ENCODE results near the gene CNGA3.

The CNGA3 gene

DNA sequence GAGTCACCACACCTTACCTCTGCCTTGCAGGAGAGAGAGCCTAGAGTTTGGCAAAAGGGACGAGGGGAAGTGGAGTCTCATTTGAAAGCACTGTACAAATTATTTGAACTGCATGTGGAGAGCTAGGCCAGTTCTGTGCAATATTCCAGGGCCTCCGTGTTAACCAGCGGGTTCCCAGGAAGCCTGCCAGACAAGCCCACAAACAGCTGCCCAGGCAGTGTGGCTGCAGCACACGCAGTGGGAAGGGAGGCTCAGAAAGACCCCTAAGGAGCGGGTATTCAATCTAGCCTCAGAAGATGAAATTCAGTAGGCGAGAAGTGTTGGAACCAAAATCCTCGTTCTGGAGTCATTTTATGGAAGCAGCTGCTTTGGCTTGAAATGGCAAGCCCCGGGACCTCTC lies 30.7 kb downstream of the CNGA3 start:
- DNase-seq, result no peak

DNA sequence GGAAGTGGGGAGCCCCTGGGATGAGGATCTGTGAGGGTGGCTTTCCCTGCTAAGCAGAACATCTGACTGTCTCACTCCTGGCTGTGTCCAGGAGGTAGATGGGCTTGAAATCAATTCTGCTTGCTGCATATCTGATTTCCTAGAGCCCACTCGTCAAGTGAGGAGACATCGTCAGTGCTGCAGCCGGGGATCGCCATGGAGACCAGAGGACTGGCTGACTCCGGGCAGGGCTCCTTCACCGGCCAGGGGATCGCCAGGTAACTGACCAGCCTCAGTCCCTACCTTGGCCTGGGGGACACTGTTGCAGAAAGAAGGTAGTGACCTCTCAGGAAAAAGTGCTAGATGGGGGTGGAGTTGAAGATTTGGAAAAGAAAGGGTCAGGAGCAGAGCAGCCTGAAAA lies 31.3 kb downstream of the CNGA3 start:
- DNase-seq, result no peak

DNA sequence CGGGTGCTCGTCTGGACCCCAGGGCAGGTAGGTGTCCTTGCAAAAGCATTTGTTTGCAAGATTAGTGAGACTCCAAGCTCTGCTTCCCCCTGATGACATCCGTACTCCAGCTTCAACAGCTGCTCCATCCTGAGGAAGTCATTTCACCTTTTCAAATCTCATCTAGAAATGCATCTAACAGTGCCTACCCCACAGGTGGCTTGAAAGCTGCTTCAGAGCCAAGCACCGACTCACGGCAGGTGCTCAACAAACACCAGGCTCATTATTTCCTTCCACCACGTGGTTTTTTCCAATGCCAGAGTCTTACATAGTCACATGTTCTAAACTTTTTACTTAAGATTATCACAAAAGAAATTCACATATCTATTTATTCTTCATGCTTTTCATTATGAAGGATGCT lies 31.9 kb downstream of the CNGA3 start:
- DNase-seq, result no peak

DNA sequence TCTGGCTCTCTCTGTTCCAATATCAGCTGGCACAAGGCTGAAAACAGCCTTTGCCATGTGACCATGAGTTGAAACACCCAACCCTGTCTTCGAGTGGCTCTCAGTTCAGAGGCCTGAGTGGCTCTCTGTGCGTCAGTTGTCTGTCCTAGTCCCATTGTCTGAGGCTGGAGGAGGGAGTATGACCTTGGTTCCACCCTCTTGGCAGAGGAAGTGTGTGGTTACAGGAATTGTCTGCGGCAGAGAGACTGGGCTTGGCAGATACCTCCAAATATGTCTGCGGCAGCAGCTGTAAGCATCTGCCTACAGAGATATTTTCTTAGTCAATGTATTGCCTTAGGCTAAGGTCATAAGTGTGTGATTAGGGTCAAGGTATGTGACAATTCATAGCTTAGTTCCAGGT lies 32.6 kb downstream of the CNGA3 start:
- DNase-seq, result peak in 2 of 56 donors; percentile 5 to 43

DNA sequence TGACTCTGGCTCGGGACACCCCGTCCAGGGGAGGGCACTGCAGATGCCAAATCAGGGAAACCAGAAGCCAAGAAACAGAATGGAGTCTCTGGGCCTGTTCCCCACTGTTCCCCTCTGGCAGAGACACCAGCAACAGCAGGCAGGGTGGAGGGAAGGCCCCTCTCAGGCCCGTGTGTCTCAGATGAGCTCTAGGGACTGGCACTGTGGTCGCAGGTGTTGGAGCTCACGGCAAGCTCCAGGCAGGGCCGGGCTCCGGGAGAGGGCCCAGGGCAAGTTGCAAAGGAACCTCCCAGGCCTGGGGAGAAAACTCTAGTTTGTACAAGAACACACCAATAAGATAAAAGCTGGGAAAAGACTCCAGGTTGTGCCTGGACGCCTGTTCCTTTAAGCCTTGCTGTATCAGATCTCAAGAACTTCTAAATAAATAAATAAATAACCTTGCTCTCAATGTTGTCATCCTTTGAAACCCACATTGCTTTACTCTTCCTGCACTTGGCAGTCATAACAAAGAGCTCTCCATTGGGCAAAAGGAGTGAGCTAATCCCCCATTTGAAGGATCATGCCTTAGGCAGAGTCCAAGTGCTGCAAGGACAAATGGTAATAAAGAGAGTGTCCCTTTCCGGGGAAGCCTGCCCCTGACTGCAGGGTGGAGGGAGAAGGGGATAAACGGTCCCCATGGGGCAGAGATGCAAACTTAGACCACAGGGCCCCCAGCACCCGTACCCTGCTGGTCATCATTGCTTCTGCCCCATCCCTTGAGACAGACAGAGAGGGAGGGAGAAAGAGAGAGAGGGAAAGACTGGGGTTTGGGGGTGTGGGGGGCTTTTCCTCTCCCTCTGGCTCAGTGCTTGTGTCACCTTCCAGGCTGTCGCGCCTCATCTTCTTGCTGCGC lies 33.3 kb downstream of the CNGA3 start:
- DNase-seq, result no peak

DNA sequence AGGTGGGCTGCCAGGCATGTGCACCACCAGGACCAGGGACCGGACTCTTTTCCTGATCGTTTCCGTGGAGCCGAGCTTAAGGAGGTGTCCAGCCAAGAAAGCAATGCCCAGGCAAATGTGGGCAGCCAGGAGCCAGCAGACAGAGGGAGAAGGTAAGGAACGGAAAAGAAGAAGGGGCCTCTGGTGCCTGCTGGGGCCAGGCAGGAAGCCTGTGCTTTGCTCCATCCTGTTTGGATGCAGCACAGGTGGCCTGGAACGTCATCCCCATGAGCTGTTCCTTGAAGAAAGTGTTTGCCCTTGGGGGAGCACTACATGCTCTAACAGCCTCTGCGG lies 33.9 kb downstream of the CNGA3 start:
- no peak for DNase-seq

DNA sequence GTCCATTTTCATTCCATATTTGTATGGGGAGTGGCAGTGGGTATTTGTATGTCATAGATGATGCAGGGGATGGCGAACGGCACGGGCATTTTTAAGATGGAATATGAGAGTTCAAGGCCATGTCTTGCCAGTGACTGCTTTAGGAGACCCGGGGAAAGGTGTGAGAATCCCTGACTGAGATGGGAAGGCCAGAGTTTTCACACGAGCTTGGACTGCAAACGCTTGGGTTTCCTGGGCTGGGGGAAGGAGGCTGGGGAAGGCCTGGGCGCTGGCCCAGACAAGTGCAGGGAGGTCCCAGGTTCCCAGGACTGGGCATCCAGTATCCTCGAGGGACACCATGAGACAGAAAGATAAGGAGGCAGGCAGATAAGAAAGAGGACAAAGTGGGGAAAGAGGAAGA lies 35.2 kb downstream of the CNGA3 start:
- no peak for DNase-seq

DNA sequence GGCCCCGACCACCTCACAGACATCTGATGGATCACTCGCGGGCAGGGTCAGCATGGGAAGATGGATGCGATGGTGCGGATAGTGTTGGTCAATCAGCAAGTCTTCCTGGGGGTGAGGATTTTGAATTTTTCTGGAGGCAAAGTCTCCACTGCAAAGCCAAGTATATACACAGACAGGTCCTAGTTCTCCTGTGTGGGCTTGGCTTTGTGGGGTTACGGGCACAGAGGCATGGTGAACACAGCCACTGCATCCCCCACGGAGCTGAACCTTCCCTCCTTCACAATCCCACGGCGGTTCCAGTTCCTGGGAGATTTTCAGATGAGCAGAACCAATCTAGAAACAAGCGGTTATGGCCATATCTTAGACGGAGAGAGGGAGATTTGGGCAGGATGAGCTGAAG lies 35.8 kb downstream of the CNGA3 start:
- no peak for DNase-seq

DNA sequence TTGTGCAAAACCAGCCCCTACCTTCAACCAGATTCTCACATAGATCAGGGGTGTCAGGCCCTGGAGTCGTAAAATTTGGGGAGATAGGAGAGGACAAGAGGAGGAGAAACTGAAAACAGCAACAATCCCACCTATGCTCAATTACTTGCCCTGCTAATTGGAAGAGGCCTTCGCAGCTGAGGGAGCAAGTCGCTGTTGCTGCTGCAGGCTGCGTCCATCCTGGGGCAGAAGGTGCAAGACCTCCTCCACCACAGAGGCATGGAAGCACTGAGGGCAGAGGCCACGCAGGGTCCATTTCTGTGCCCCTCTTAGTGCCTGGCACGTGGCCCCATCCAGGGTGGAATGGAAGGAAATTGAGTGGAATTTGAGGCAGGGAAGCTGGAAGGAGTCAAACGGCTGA lies 36.5 kb downstream of the CNGA3 start:
- no peak for DNase-seq

DNA sequence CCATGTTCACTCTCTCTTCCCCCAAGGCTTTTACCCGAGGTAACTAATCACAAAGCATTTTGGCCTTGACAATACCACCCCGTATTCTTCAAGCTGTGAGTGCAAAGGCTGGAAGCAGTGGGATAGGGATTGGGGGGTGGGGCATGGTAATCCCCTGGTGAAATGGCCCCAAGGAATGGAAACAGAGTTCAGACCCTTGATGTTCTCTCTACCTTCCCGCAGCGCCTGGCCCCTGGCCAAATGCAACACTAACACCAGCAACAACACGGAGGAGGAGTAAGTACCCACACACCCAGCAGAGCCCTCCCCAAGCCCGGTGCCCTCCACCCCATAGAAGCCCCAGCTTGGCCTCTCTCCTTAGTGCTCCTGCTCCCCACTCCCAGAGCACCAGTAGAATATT lies 36.9 kb downstream of the CNGA3 start:
- DNase-seq, result no peak

DNA sequence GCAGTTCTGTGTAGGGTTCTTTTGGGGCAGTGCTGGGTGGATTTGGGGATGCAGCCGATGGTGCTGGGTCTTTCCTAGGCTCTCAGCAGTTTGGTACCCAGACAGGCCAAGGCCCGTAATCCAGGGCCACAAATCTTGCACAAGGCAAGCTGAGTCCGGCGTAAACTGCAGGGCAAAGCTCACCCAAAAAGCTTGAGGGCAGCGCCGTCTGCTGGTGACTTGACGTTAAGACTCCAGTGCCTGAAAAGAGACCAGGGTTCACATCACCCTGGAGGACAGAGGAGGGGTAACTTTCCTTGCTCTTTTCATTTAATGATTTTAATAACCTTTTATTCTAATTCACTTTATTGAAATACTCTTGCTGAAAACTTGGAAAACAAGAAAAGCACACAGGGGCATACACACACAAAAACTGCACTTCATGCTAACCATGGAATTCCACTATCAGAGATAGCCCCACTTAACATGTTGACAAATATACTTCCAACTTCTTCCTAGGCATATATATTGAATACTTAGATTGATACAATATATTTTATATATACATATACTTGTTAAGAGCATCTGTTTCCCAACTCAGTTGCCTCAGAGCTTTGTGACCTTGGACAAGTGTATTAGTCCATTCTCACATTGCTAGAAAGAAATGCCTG lies 38.9 kb downstream of the CNGA3 start:
- peak in 52 of 56 donors; percentile 9 to 90 (median 54) for DNase-seq

DNA sequence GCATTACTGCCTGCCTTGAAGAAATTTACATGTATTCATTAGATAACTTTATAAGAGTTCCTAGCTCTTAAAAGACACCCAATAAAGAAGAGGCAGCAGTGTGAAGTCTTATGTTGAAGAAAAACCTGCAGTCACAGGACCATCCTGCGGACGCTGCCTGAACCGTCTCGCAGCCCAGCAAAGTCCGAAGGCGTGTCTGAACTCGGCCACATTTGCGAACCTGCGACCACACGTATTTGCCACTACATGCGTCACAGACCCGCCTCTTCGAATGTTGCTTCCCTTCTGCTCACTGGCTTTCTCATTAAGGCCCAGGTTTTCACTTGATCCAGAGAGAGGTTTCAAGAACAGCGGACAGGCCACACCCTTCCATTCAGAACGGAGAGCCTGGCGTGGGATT lies 41.2 kb downstream of the CNGA3 start:
- no peak for DNase-seq

DNA sequence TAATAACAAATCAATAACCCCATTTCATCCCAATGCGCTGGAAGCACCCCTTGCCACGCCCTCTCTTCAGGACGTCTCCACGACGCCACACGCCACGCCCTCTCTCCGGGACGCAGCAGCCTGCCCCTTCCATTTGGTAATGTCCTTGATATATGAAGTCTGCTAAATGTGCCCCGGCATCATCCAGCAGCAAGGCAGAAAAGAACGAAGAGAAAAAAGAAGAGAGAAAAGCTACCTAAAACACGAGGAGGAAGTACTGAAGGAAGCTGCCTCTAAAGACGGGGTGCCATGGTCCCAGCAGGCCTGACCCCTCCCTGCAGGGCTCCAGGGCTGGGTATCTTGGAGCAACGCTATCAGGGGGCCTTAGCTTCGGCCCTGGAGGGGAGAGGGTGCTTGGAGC lies 41.8 kb downstream of the CNGA3 start:
- no peak for DNase-seq

DNA sequence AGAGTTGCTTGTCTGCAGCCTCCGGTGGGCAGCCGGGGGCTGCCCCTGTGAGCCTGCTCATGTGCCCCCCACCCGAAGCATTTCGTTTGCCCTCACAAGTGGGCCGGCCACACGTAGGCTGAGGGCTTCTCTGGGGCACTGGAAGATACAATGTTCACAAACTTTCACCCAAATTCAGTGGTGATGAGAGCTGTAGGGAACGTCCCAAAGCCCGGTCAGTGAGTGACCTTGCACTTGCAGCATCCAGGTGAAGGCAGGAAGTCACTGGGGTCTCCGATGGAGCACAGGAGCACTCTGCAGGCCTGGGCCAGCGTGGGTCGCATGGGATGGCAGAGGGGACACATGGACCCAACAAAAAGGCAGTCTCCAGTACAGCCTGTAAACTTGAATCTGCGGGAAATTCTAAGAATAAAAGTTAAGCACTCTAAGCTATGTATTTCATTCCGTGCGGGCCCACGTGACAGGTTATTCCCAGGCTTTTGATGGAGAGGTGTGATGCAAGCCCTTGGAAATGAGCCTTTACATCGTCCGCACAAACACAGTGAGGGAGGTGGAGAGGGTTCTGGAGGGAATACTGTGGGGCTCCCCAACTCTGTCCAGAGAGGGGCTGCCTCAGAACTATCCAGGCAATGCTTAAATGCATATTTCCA lies 42.5 kb downstream of the CNGA3 start:
- DNase-seq, result no peak

DNA sequence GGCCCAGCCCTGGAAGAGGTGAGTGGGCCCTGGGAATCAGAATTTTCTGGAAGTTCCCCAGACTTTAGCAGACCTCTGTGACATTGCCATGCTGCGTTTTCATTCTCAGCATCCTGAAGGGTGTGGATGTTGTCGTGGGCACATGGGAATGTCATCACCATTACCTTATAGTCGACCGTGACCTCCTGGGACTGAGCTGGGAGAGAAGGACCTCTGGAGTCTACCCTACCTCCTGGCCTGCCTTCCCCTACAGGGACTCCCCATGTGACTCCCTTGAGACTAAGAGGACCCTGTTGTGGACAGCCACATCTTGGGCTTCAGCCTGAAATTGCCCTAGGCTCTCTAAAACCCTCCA lies 43.0 kb downstream of the CNGA3 start:
- DNase-seq, result no peak

DNA sequence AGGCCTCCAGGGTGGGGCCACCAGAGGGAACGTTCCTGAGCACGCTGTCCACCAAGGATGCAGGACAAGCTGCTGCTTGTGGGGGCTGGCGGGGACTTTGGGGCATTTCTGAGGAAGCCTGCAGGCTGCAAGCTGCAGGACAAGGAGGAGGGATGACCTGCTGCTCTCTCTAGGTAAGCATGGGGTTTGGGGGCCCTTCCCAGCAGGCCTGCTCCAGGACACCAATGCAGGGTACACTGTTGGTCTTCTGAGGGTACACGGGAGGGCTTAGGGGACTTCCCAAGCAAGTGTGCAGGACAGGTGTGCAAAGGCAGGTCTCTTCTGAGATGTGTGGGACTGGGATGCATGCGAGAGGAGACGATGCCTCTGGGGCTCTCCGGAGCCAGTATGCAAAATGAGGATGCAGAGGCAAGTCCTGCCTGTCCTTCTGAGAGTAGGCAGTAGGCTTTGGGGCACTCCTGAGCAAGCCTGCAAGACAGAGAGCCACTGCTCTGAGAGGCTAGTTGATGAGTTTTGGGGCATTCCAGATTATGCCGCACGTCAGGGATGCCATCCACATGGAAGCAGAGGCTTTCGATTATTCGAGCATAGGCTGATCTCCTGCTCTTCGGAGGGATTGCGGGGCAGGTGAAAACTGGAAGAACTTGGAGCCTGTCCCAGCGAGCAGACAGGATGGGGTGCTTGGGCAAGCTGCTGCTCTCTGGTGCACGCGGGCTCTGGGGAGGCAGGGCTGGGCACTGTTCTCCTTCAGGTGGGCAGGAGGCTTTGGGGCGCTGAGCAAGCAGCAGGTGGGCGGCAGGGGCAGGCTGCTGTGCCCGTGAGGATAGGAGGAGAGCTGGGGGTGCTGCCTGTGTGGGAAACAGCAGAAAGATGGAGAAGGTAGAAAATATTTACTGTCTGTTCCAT lies 44.6 kb downstream of the CNGA3 start:
- DNase-seq, result no peak

DNA sequence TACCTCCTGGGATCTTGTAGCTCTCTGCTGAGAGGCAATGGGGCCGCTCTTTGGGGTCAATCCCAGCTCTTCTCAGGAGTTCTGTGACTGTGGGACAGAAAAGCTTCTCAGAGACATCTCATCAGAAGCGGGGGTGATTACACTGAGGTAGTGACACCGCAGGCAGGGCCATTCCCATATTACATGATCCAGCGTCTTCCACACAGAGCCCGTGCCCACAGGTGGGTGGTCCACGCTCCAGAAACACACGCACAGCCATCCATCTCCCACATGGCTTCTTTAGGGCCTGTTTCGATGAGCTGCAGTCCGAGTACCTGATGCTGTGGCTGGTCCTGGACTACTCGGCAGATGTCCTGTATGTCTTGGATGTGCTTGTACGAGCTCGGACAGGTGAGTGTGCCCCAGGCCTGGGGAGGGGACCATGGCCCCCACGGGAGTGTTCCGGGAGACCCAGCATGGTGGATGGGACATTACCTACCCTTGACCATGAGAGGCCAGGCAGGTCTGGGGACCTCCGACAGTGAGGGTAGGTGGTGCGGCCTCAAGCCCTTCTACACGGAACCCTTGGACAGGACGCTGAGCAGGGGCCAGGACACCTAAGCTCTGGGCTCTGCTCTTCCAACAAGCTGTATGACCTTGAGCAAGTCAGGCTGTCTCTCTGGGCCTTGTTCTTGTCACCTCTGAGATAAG lies 45.5 kb downstream of the CNGA3 start:
- no peak for DNase-seq

DNA sequence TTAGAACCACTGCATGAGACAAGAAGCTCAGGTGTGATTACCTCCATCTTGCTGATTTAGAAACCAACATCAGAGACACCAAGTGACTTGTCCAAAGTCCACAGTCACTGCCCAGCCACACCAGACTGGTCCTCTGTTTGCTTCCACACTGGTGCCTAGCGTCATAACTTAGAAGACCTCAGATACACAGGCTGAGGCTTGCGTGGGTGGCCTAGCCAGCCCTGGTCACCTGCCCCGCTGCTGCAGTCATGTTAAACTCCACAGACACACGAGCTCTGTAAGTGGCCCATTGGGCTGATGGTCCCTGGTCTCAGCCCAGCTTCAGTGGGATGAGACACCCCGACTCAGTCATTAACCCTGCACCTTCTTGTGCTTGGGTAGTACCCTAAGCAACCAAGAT lies 47.1 kb downstream of the CNGA3 start:
- no peak for DNase-seq

DNA sequence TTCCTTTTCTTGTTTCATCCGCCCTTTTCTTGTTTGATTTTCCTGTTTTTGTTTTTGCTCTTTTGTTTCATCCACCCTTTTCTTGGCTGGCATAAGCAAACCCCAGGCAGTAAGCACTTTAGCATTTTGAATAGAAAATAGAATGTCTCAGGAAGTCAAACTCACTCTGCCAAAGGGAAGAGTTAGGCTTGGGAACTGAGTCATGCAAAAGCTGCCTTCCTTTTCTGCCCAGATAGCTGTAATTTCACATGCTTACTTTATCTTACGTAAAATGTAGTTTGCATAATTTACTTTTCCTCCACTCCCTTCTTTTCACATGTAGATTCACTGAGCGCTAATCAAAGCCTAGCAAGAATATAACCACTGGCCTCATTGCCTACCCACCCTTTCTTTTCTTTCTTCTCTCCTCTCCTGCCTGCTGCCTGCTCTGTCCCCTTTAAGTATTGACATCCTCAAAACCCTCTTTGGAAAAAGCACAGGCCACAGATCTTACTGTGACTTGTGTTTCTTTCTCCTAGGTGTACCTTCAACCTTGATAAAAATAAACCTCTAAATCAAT lies 48.4 kb downstream of the CNGA3 start:
- DNase-seq, result no peak

DNA sequence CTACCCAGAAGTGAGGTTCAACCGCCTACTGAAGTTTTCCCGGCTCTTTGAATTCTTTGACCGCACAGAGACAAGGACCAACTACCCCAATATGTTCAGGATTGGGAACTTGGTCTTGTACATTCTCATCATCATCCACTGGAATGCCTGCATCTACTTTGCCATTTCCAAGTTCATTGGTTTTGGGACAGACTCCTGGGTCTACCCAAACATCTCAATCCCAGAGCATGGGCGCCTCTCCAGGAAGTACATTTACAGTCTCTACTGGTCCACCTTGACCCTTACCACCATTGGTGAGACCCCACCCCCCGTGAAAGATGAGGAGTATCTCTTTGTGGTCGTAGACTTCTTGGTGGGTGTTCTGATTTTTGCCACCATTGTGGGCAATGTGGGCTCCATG lies 49.7 kb downstream of the CNGA3 start:
- DNase-seq, result no peak

All from nucleus accumbens (tissue), 56 donors.